Neural progenitor cell (in vitro differentiated cells): ENCODE data around the gene EME2.
"Not testable (repeated sequence)": the region's sequence is repeated elsewhere in the genome, so short reads cannot be mapped to it uniquely, and the experiment has no call there.

ENCODE experiments used
- CTCF ChIP-seq: fragments of 200-600 bp; sonication (generic); IDR thresholded peaks from 2 replicates; pipeline ENCODE4 v1.5.1; 2017; ENCODE audit warnings: antibody characterized with exemption, mild to moderate bottlenecking
- EZH2 ChIP-seq: fragments of 200-600 bp; sonication (generic); IDR thresholded peaks from 2 replicates; pipeline ENCODE4 v1.6.1; 2017; ENCODE audit warnings: antibody characterized with exemption, mild to moderate bottlenecking, moderate library complexity
- EZH2phosphoT487 ChIP-seq: fragments of 200-600 bp; sonication (generic); IDR thresholded peaks from 2 replicates; pipeline ENCODE4 v1.6.1; 2017; ENCODE audit warnings: antibody characterized with exemption

DNA sequence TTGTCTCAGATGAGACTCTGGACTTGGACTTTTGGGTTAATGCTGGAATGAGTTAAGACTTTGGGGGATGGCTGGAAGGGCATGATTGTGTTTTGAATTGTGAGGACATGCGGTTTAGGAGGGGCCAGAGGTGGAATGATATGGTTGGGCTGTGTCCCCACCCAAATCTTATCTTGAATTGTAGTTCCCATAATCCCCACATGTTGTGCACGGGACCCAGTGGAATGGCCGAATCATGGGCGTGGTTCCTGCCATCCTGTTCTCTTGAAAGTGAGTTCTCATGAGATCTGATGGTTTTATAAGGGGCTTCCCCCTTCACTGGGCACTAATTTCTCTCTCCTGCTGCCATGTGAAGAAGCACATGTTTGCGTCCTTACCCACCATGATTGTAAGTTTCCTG lies 26.7 kb downstream of the EME2 start:
- TF ChIP-seq EZH2phosphoT487, CTCF, EZH2: not testable (repeated sequence)
